KBM-7 (cell line): ENCODE measurements around the gene KCND2.
A peak's percentile ranks its signal among the peaks of the same experiment; 100 is the strongest.
"Not testable (repeated sequence)": the region's sequence is repeated elsewhere in the genome, so short reads cannot be mapped to it uniquely, and the experiment has no call there.

Source experiments
- DNase-seq: peaks from one replicate; pipeline ENCODE4 v3.0.0-alpha.2; 2015
- in situ Hi-C: fragments of 300-500 bp; cut with MboI; formaldehyde crosslinking; loops from 2 replicates; pipeline ENCODE4 v1.14.3; 2020; ENCODE audit warnings: low sequenced_read_pairs, low pct_unique_long_range_greater_than_20kb, mixed read lengths

Gene KCND2

DNA sequence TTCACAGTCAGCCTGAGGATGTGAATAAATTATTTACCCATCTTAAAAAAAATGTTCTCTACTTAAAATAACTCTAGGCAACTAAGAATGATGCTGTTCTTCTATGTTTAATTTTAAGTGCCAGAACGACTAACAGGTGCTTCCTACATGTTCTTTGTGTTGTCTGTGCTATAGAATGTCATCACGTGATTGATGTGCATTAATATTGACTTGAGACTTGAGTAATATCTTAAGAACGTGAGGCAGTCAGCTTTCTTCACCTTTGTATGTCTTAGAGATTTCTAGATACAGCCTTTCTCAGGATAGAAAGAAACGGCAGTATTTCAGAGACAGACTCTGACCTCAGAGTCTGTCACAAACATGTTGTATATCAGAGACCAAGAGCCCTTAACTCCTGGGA lies 274.6 kb downstream of the KCND2 start:
- DNase-seq: no peak
- in situ Hi-C loops: no loop called here

DNA sequence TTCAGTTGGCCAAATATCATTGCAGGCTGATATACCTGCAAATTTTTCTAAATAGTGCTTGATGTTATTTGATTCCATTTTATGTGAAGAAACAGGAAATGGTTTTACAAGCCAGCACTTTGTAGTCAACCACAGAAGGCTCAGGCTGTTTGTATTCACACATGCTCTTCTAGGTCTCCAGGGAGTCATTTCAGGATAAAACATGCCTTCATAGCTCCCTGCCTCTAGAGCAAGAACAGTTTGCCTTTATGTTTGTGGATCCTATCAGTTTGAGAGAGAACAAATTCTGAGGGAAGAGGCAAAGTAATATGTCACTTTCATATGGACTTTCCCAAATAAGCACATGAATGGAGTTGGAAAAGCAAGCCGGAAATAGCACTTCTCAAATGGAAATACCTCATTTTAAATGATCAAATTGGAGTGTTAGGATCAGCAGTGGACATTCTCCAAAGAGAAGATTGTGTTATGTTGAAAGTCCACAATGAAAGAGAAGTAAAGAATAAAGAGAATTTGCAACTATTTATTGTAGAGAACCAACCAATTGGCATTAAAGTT lies 277.6 kb downstream of the KCND2 start:
- in situ Hi-C loops: no loop called here
- DNase-seq: peak; percentile 28

DNA sequence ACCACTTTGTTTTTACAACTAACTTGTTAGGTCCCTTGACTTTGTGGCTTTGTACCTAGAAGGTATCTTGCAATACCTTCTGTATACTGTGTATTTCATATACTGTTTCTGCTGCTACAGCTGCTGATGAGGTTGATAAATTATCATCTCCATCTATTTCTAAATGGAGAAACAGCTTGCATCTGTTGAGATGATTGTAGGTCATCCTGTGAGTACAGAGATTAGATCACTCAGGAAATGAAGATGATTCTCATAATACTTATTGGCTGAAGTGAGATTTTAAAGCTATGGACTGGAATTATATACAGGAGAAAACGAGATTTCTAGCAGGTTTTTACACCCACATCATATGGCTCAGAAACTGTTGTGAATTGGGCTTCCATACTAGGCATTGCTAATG lies 280.5 kb downstream of the KCND2 start:
- in situ Hi-C loops: no loop called here

DNA sequence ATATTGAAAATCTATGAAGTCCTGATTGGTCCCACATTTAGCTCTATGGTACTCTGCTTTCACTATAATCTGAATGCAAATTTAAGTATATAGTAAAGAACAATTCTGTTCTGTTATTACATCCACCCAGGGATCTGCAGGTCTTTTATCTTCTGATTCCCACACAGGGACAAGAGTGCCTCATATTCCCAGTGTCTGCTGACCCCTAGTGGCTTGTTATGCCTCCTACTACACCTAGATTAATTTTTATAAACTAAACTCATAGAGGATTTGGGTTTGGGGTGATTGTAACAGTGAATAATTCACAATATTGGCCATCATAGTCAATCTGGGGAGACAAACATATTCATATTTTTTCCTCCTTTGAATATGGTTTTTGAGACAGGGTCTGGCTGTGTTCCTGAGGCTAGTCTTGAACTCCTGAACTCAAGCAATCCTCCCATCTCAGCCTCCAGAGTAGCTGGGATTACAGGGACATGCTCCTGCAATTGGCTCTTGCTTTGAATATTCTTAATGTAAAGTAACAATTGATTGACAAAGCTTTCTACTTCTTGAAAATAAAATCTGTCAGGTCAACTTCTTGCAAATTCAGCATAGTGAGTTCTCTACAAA lies 282.1 kb downstream of the KCND2 start:
- in situ Hi-C loops: no loop called here

More for the DNA sequence above, 280.5 kb downstream of the KCND2 start:
- no peak for DNase-seq

GRCh38 chr7:120564145-120564544 lies 291.2 kb downstream of the KCND2 start:
- in situ Hi-C loops: no loop called here
- DNase-seq: no peak

More for the DNA sequence above, 282.1 kb downstream of the KCND2 start:
- peak; percentile 47 for DNase-seq

GRCh38 chr7:120567204-120567603 lies 294.2 kb downstream of the KCND2 start:
- in situ Hi-C loops: no loop called here
- DNase-seq: no peak

DNA sequence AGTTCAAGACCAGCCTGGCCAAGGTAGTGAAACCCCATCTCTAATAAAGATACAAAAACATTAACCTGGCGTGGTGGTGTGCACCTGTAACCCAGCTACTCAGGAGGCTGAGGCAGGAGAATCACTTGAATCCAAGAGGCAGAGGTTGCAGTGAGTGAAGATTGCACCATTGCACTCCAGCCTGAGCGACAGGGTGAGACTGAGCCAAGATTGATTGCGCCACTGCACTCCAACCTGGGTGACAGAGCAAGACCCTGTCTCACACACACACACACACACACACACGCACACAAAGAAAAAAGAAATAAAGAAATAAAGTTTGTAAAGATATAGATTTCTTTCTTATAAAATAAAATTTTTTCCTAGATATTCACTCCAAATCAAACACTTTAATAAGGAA lies 305.7 kb downstream of the KCND2 start:
- DNase-seq, in situ Hi-C loops: not testable (repeated sequence)

DNA sequence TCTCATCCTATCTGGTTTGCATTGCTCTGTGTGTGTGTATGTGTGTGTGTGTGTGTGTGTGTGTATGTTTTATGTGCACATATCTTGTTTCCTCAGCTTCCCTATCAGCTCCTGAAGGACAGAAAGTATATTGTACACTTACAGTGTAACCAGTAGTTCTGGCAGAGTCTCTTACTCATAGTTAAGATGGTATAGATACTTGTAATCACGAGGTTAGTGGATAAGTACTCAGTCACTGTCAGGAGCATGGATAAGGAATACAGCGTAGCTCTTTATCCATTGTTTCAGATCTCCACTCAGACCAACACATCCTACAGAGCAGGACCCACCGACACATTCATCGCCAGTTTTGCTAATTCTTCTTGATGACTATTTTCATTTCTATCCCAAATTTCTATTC lies 309.9 kb downstream of the KCND2 start:
- in situ Hi-C loops: no loop called here
- DNase-seq: no peak

- in situ Hi-C loops: no loop called here
- no peak for DNase-seq
Measured at GRCh38 chr7:120583899-120584586, 311.1 kb downstream of the KCND2 start.

- DNase-seq: no peak
- in situ Hi-C loops: no loop called here
Measured at GRCh38 chr7:120586571-120586970, 313.6 kb downstream of the KCND2 start.

DNA sequence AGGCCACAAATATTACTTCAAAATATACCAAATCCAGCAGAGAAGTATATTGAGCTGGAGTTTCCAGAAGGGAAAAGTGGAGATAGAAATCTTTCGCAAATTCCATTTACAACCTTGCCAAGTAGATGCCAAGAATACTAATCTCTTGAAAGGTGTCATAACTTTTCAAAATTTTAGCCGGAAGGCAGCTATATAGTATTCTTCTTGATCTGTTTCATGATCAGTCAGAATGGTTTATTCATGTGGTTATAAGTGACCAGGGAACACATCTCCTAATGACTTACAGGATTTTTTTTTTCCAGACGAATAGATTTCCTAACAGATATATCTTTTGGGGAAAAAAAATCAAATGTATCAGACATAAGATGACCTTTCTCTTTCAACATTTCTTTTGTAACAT lies 314.3 kb downstream of the KCND2 start:
- no peak for DNase-seq
- in situ Hi-C loops: no loop called here

DNA sequence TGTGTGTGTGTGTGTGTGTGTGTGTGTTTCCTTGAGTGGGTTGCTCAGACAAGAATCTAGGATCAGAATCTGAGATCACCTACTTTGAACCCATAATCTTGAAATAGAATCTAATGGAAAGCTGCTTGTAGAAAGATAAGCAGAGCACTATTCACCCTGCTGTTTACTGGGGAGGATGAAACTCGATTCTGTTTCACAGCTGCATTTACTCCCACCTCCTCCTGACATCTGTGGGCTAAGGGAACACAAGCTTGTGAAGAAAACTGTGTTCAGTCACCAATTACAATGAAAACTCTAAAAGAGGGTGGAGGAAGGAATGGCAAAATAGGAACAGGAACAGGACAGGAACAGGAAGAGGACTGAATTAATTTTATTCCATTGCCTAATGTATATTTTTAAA lies 315.4 kb downstream of the KCND2 start:
- in situ Hi-C loops: no loop called here
- no peak for DNase-seq

DNA sequence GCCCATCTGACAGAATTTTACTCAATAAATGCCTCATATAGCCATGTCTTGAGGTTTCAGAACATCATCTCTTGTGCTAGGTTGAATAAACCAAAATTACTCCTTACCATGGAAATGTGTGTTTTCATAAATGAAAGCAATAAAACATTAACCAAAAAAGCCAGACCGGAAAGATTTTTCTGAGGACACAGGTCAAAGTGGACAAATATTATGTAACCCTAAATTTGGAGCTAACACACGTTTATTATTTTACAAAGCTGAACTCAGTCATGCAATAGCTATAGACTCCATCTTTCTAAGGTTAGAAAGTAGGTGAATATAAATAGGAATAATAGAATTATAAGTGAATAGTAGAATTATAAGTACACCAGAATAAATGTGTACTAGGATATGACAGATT lies 315.9 kb downstream of the KCND2 start:
- DNase-seq: no peak
- in situ Hi-C loops: no loop called here

DNA sequence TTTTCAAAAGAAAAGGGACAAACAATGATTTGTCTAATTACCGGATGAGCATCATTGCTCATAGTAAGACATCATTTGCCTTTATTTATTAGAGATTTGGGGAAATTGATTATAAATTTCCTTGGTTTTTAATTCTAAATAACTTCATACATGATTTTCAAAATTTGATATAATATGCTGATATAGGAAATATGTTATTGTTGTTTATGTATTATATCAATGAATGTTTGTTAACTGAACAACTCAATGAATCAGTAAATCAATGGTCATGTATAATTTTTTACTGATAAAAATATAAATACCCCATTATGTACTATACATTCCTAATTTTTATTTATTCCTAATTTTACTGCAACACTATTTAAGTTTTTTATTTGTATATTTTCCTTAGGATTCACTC lies 327.6 kb downstream of the KCND2 start:
- no peak for DNase-seq
- in situ Hi-C loops: no loop called here

DNA sequence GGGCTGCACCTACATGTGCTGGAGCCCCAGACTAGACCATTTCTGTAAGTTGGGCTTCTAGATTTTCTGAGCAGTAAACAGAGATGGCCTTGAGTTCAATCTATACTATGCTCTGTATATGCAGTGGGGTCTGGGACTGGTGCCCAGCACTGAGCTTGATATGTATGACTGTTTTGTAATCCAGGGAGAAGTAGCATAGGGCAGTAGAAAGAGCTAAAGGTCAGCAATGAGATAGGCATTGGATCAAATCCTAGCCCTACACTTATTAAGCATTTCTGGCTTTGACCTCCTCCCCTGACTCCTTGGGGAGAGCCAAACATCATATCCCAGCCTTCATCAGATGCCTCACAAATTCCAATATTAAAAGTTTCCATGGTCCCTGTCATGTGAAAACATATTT lies 330.4 kb downstream of the KCND2 start:
- in situ Hi-C loops: no loop called here
- DNase-seq: no peak

DNA sequence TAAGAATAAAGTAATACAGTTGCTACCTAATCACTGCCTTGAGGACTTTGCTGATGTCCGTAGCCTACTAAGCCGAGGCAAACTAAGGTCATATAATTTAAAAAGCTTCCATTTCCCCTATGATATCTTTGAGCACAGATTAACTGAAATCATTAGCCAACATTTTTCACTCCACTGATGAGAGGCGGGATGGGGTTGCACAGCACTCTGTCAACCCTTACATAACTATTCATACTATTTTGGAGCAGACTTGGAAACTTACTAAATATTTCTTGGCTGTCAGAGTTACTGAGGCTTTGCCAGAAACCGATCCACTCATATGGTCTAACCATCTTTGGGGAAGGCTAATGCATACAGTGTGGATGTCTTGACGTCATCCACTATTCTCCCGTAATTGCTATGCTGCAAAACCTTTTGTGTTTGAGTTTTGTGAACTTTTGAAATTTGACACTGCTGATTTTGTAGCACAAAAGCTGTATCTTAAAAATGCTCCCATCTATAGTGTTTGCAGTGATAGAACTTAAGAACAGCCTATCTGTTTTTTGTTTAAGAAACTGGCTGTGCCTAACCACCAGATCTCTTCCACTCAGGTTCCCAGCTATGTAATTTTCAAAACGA lies 336.3 kb downstream of the KCND2 start:
- in situ Hi-C loops: no loop called here
- DNase-seq: no peak

GRCh38 chr7:120611975-120612374 lies 339.0 kb downstream of the KCND2 start:
- DNase-seq: no peak
- in situ Hi-C loops: no loop called here

GRCh38 chr7:120615703-120616102 lies 342.7 kb downstream of the KCND2 start:
- in situ Hi-C loops: no loop called here
- no peak for DNase-seq

DNA sequence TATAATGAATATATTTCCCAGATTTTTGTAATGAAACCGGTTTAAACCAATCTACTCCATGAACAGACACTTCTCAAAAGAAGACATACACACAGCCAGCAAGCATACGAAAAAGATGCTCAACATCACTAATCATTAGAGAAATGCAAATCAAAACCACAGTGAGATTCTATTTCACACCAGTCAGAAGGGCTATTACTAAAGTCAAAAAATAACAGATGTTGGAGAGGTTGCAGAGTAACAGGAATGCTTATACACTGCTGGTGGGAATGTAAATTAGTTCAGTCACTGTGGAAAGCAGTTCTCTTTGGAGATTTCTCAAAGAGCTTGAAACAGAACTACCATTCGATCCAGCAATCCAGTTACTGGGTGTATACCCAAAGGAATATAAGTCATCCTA lies 344.3 kb downstream of the KCND2 start:
- DNase-seq: no peak
- in situ Hi-C loops: no loop called here

GRCh38 chr7:120628251-120628650 lies 355.3 kb downstream of the KCND2 start:
- in situ Hi-C loops: no loop called here
- no peak for DNase-seq
